Erythroblast (primary cell): ENCODE data around the gene PEX6.

Experiments used
- GATA1 ChIP-seq: IDR thresholded peaks from 2 replicates; pipeline ENCODE4 v1.6.1; 2011; ENCODE audit warnings: low read depth, mild to moderate bottlenecking, control low read depth, low read length, moderate library complexity
- POLR2A ChIP-seq: IDR thresholded peaks from 2 replicates; pipeline ENCODE4 v1.6.1; 2011; ENCODE audit warnings: mild to moderate bottlenecking, low read length

DNA sequence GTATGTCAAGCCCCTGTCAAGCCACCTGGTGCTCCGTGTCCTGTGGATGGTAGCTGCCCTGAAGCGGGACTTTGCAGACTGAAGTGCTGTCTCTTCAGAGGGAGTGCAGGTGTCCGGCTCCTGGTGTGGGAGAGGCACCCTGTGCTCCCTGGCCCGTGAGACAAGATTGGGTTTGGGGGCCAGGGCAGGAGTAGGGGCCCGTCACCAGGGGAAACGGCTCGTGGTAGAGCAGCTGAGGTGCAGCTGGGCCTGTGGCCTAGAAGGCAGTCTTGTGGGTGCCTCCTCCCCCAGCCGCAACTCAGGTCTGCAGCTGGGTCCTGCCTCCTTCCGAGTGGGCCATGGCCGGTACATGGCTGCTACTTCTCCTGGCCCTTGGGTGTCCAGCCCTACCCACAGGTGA is 63.2 kb downstream of the PEX6 start, which contains the start of gene PTCRA:
- TF ChIP-seq POLR2A (no peak), GATA1 (no peak)
